IMR-90 (cell line): ENCODE measurements around the gene LYPD6B. TPM values are rescaled to one million over a fixed set of nuclear protein-coding genes. Genes with fewer than 3 reads are reported as not detected.

ENCODE experiments used
- ATAC-seq: fragments of 200-7000 bp; cut with Tn5 transposase; 2 replicates; pipeline ENCODE4 v1.9.1; 2020; ENCODE audit warnings: low read depth, mild to moderate bottlenecking, moderate library complexity
- BruUV-seq: library from RNA; stranded (reverse); fragments of 400-500 nt; replicated peaks from 2 replicates; lab custom pipeline; 2021; lab: Mats Ljungman, UMichigan
- CTCF ChIA-PET: fragments of 300-600 bp; formaldehyde crosslinking; extraction: SDS; loops from one replicate; lab custom pipeline; 2021; ENCODE audit warnings: antibody characterized with exemption; lab: Yijun Ruan, JAX
- POLR2A ChIA-PET: fragments of 300-600 bp; sonication (Branson Sonifier 250); formaldehyde crosslinking; loops from one replicate; lab custom pipeline; 2022; ENCODE audit warnings: antibody characterized with exemption; ENCODE audit not compliant: unreplicated experiment; lab: Charles Lee
- DNase-seq: peaks from one replicate; pipeline ENCODE4 v3.0.0; 2013
- H2AFZ ChIP-seq: replicated peaks from 2 replicates; pipeline ENCODE3; 2013; ENCODE audit warnings: low read length, mild to moderate bottlenecking; ENCODE audit not compliant: poor library complexity
- H2AK5ac ChIP-seq: 2 replicates; pipeline ENCODE4 v1.6.1; 2013; ENCODE audit warnings: low read depth, low read length, inconsistent platforms
- H2AK9ac ChIP-seq: replicated peaks from 2 replicates; pipeline ENCODE3; 2013; ENCODE audit warnings: mild to moderate bottlenecking, low read depth, low read length, moderate library complexity; ENCODE audit not compliant: poor library complexity
- H2BK120ac ChIP-seq: 2 replicates; pipeline ENCODE4 v1.6.1; 2013; ENCODE audit warnings: low read depth, low read length, inconsistent platforms
- H2BK15ac ChIP-seq: 3 replicates; pipeline ENCODE4 v1.6.1; 2013; ENCODE audit warnings: low read depth, low read length, inconsistent platforms
- H2BK20ac ChIP-seq: 2 replicates; pipeline ENCODE4 v1.6.1; 2013; ENCODE audit warnings: low read depth, mild to moderate bottlenecking, inconsistent platforms, low read length, moderate library complexity
- H2BK5ac ChIP-seq: 2 replicates; pipeline ENCODE4 v1.6.1; 2013; ENCODE audit warnings: mild to moderate bottlenecking, low read depth, low read length, inconsistent platforms; ENCODE audit not compliant: poor library complexity, severe bottlenecking
- H3K14ac ChIP-seq: replicated peaks from 2 replicates; pipeline ENCODE4 v1.6.1; 2013; ENCODE audit warnings: low read depth, low read length, inconsistent platforms
- H3K18ac ChIP-seq: 2 replicates; pipeline ENCODE4 v1.6.1; 2013; ENCODE audit warnings: low read depth, low read length, control low read depth
- H3K23ac ChIP-seq: 2 replicates; pipeline ENCODE4 v1.6.1; 2013; ENCODE audit warnings: low read depth, low read length, inconsistent platforms
- H3K27ac ChIP-seq: 2 replicates; pipeline ENCODE4 v1.5.1; 2013; ENCODE audit warnings: mild to moderate bottlenecking, control low read depth, low read length; ENCODE audit not compliant: insufficient read depth
- H3K27me3 ChIP-seq: 2 replicates; pipeline ENCODE4 v1.6.1; 2013; ENCODE audit warnings: low read length; ENCODE audit not compliant: control insufficient read depth, insufficient read depth
- H3K36me3 ChIP-seq: 2 replicates; pipeline ENCODE4 v1.6.1; 2013; ENCODE audit warnings: low read length, mixed read lengths; ENCODE audit not compliant: control insufficient read depth, insufficient read depth
- H3K4ac ChIP-seq: 2 replicates; pipeline ENCODE4 v1.6.1; 2013; ENCODE audit warnings: low read depth, low read length, inconsistent platforms
- H3K4me1 ChIP-seq: 2 replicates; pipeline ENCODE4 v1.6.1; 2013; ENCODE audit warnings: low read length, mixed read lengths; ENCODE audit not compliant: control insufficient read depth, insufficient read depth
- H3K4me2 ChIP-seq: 2 replicates; pipeline ENCODE4 v1.6.1; 2013; ENCODE audit warnings: low read depth, mild to moderate bottlenecking, control low read depth, low read length, moderate library complexity
- H3K4me3 ChIP-seq: 2 replicates; pipeline ENCODE4 v1.5.1; 2013; ENCODE audit warnings: low read depth, mild to moderate bottlenecking, control low read depth, low read length, moderate library complexity; ENCODE audit not compliant: insufficient read depth
- H3K56ac ChIP-seq: 2 replicates; pipeline ENCODE4 v1.6.1; 2013; ENCODE audit warnings: low read length, inconsistent platforms; ENCODE audit not compliant: insufficient read depth; ENCODE audit errors: extremely low read depth
- H3K79me1 ChIP-seq, 2 experiments: 2 replicates each; pipeline ENCODE4 v1.6.1; 2013; ENCODE audit warnings: low read length in 2 of 2, inconsistent platforms in 1 of 2, low read depth in 1 of 2
- H3K9ac ChIP-seq: 2 replicates; pipeline ENCODE4 v1.6.1; 2013; ENCODE audit warnings: low read depth, low read length, control low read depth
- H3K9me1 ChIP-seq: 2 replicates; pipeline ENCODE4 v1.6.1; 2013; ENCODE audit warnings: low read length, inconsistent platforms; ENCODE audit not compliant: insufficient read depth
- H3K9me3 ChIP-seq: 2 replicates; pipeline ENCODE4 v1.6.1; 2013; ENCODE audit warnings: low read length; ENCODE audit not compliant: control insufficient read depth, insufficient read depth
- H4K20me1 ChIP-seq: 2 replicates; pipeline ENCODE4 v1.6.1; 2013; ENCODE audit warnings: low read length, inconsistent platforms; ENCODE audit not compliant: insufficient read depth
- H4K5ac ChIP-seq: 2 replicates; pipeline ENCODE4 v1.6.1; 2013; ENCODE audit warnings: mild to moderate bottlenecking, low read depth, low read length, control low read depth
- H4K8ac ChIP-seq, 2 experiments: 2 replicates each; pipeline ENCODE4 v1.6.1; 2013; ENCODE audit warnings: low read depth in 2 of 2, low read length in 2 of 2, control low read depth in 1 of 2, inconsistent platforms in 1 of 2
- H4K91ac ChIP-seq: 2 replicates; pipeline ENCODE4 v1.6.1; 2013; ENCODE audit warnings: low read depth, low read length, inconsistent platforms; ENCODE audit not compliant: insufficient read depth
- BHLHE40 ChIP-seq: fragments of 150-350 bp; IDR thresholded peaks from 2 replicates; pipeline ENCODE4 v1.6.1; 2016; ENCODE audit warnings: mild to moderate bottlenecking, low read depth, low read length
- CHD1 ChIP-seq: IDR thresholded peaks from 2 replicates; pipeline ENCODE4 v1.6.1; 2012; ENCODE audit warnings: low read depth, low read length, improper control_type of control experiment
- CTCF ChIP-seq: conservative IDR thresholded peaks from 2 replicates; pipeline ENCODE4 v1.5.1; 2012; ENCODE audit warnings: mild to moderate bottlenecking, low read depth, low read length, improper control_type of control experiment
- ELK1 ChIP-seq: fragments of 150-350 bp; IDR thresholded peaks from 2 replicates; pipeline ENCODE4 v1.6.1; 2016; ENCODE audit warnings: low read depth, mild to moderate bottlenecking, low read length, moderate library complexity, borderline replicate concordance
- FOS ChIP-seq: fragments of 150-350 bp; IDR thresholded peaks from 2 replicates; pipeline ENCODE4 v1.6.1; 2016; ENCODE audit warnings: low read depth, low read length
- MAFK ChIP-seq: IDR thresholded peaks from 2 replicates; pipeline ENCODE4 v1.6.1; 2012; ENCODE audit warnings: low read depth, low read length, improper control_type of control experiment
- MAZ ChIP-seq: IDR thresholded peaks from 2 replicates; pipeline ENCODE4 v1.6.1; 2012; ENCODE audit warnings: low read depth, mild to moderate bottlenecking, low read length, improper control_type of control experiment, moderate library complexity, borderline replicate concordance
- MXI1 ChIP-seq: IDR thresholded peaks from 2 replicates; pipeline ENCODE4 v1.6.1; 2012; ENCODE audit warnings: low read depth, mild to moderate bottlenecking, low read length, moderate library complexity, borderline replicate concordance
- NFE2L2 ChIP-seq: fragments of 150-350 bp; IDR thresholded peaks from 2 replicates; pipeline ENCODE4 v1.6.1; 2016; ENCODE audit warnings: low read depth, mild to moderate bottlenecking, low read length
- POLR2A ChIP-seq: IDR thresholded peaks from 2 replicates; pipeline ENCODE4 v1.6.1; 2012; ENCODE audit warnings: mild to moderate bottlenecking, low read depth, low read length
- RAD21 ChIP-seq: IDR thresholded peaks from 2 replicates; pipeline ENCODE4 v1.6.1; 2012; ENCODE audit warnings: low read length, improper control_type of control experiment
- RCOR1 ChIP-seq: IDR thresholded peaks from 2 replicates; pipeline ENCODE4 v1.6.1; 2012; ENCODE audit warnings: mild to moderate bottlenecking, low read length, improper control_type of control experiment; ENCODE audit not compliant: insufficient replicate concordance
- RFX5 ChIP-seq: IDR thresholded peaks from 2 replicates; pipeline ENCODE4 v1.8.0; 2012; ENCODE audit warnings: low read depth, mild to moderate bottlenecking, low read length, moderate library complexity
- SMC3 ChIP-seq: fragments of 150-350 bp; IDR thresholded peaks from 2 replicates; pipeline ENCODE4 v1.6.1; 2016; ENCODE audit warnings: low read depth, mild to moderate bottlenecking, antibody characterized with exemption, low read length, moderate library complexity
- USF2 ChIP-seq: fragments of 150-350 bp; IDR thresholded peaks from 2 replicates; pipeline ENCODE4 v1.6.1; 2017; ENCODE audit warnings: mild to moderate bottlenecking, antibody characterized with exemption, low read length, low read depth
- WGBS, 2 experiments: methylation state at CpG; one replicate each; pipeline versions ENCODE4 v1.1.5 to v1.1.7; 2013; ENCODE audit warnings: missing lambda C conversion rate in 2 of 2; ENCODE audit not compliant: insufficient read length in 1 of 2; ENCODE audit errors: extremely low coverage in 2 of 2; 5-methylcytosine and 5-hydroxymethylcytosine counted together
- dilution Hi-C: fragments of 300-500 bp; cut with HindIII; formaldehyde crosslinking; loops from one replicate; pipeline ENCODE4 v1.14.3; 2018; ENCODE audit warnings: low sequenced_read_pairs; ENCODE audit not compliant: unreplicated experiment
- in situ Hi-C: fragments of 300-500 bp; cut with MboI; formaldehyde crosslinking; loops from 3 replicates; pipeline ENCODE4 v1.14.3; 2019; ENCODE audit warnings: low sequenced_read_pairs, inconsistent platforms, mixed read lengths
- intact Hi-C: fragments of 100-400 bp; cut with micrococcal nuclease; formaldehyde crosslinking; loops from 2 replicates; pipeline ENCODE4 v1.10.0; 2022
- polyA plus RNA-seq, 3 experiments: library from polyadenylated mRNA; depleted of rRNA; stranded (reverse); fragments of >200 nt; gene quantifications; 2 replicates each; pipeline ENCODE4 v1.2.3, GENCODE V29; 2012; ENCODE audit warnings: low replicate concordance in 1 of 3
- total RNA-seq: library from RNA; depleted of rRNA; stranded (reverse); fragments of >200 nt; gene quantifications from 2 replicates; pipeline ENCODE4 v1.2.3, GENCODE V29; 2012

LYPD6B gene
- total and polyA plus RNA-seq, 2 of the 4 experiments (the other 2 are of a cell fraction): 0.05 TPM; not detected in 1

- Histone ChIP-seq H3K27ac (no peak overlapping the region), H3K4me1 (no peaks in the 10 kb centered on the region), H4K20me1 (no peaks in the 10 kb centered on the region), H3K9me1 (no peaks in the 10 kb centered on the region), H4K8ac (no peak overlapping the region), H3K36me3 (no peaks in the 10 kb centered on the region), H2AFZ (no peak overlapping the region), H3K4me2 (no peak overlapping the region), H2AK9ac (no peak overlapping the region), H2BK15ac (no peak overlapping the region), H2BK5ac (no peak overlapping the region), H3K4me3 (no peak overlapping the region), H4K5ac (no peak overlapping the region), H3K79me1 (no peaks in the 10 kb centered on the region), H3K4ac (no peak overlapping the region), H3K23ac (no peak overlapping the region), H3K9ac (no peak overlapping the region), H4K91ac (no peak overlapping the region), H3K27me3 (no peaks in the 10 kb centered on the region), H2BK20ac (no peak overlapping the region), H3K18ac (no peak overlapping the region), H2AK5ac (no peak overlapping the region), H3K56ac (no peak overlapping the region), H3K14ac (no peak overlapping the region), H3K9me3 (no peaks in the 10 kb centered on the region), H2BK120ac (no peak overlapping the region)
- no peak for DNase-seq
- CTCF ChIA-PET: interaction anchor here (0.8 kb wide), 1 partner anchor 10 kb away, joined by 4 read pairs; no protein-coding TSS in a partner anchor
- in situ Hi-C loops: no loop called here
- dilution Hi-C loops: no loop called here
- POLR2A ChIA-PET: no interaction called here
- WGBS, 2 experiments: no CpG with 5 or more reads among the region's 1 CpG
- intact Hi-C loops: no loop called here
- ATAC-seq: no peak
- BruUV-seq: no TSS peak
- TF ChIP-seq BHLHE40: no peak
- no peak for TF ChIP-seq CTCF
- TF ChIP-seq RCOR1: no peak
- no peak for TF ChIP-seq NFE2L2
- TF ChIP-seq RFX5: no peak
- TF ChIP-seq USF2: no peak
- TF ChIP-seq FOS: no peak
- TF ChIP-seq MXI1: no peak
- no peak for TF ChIP-seq CHD1
- TF ChIP-seq ELK1: no peak
- no peak for TF ChIP-seq SMC3
- no peak for TF ChIP-seq RAD21
- TF ChIP-seq MAZ: no peak
- TF ChIP-seq POLR2A: no peak
- no peak for TF ChIP-seq MAFK
These were observed 149.8 kb downstream of the LYPD6B start for GRCh38 chr2:149188291-149188690.
